Stimulated activated naive CD8-positive, alpha-beta T cell treated with anti-CD3 and anti-CD28 coated beads, Interleukin-15, Interleukin-2, amounts not matched to agents 100 ng/mL and 50 ng/mL, for 24 hours (primary cell): Measurements from ENCODE around the gene FXN.
"Not testable (repeated sequence)": the region's sequence is repeated elsewhere in the genome, so short reads cannot be mapped to it uniquely, and the experiment has no call there.

ENCODE experiments used
- H3K27ac Mint-ChIP-seq: one replicate; pipeline ENCODE4 v1.8.0; 2021; ENCODE audit warnings: mild to moderate bottlenecking, mixed read lengths
- H3K27me3 Mint-ChIP-seq: one replicate; pipeline ENCODE4 v1.8.0; 2021; ENCODE audit warnings: mixed read lengths
- H3K36me3 Mint-ChIP-seq: one replicate; pipeline ENCODE4 v1.8.0; 2021; ENCODE audit warnings: low read depth, mixed read lengths
- H3K4me1 Mint-ChIP-seq: one replicate; pipeline ENCODE4 v1.8.0; 2021; ENCODE audit warnings: low read depth, mixed read lengths
- H3K4me3 Mint-ChIP-seq: one replicate; pipeline ENCODE4 v1.8.0; 2021; ENCODE audit warnings: mild to moderate bottlenecking, mixed read lengths
- H3K9me3 Mint-ChIP-seq: one replicate; pipeline ENCODE4 v1.8.0; 2021; ENCODE audit warnings: mixed read lengths

The FXN gene

GRCh38 chr9:69093471-69094103, 58.0 kb downstream of the FXN start:
- Mint-ChIP-seq H3K27ac (no peak overlapping the region), H3K27me3 (no peaks in the 10 kb centered on the region), H3K36me3 (peaks cover 2% of the 10 kb centered on the region), H3K4me1 (no peaks in the 10 kb centered on the region), H3K9me3 (no peaks in the 10 kb centered on the region), H3K4me3 (no peak overlapping the region)

DNA sequence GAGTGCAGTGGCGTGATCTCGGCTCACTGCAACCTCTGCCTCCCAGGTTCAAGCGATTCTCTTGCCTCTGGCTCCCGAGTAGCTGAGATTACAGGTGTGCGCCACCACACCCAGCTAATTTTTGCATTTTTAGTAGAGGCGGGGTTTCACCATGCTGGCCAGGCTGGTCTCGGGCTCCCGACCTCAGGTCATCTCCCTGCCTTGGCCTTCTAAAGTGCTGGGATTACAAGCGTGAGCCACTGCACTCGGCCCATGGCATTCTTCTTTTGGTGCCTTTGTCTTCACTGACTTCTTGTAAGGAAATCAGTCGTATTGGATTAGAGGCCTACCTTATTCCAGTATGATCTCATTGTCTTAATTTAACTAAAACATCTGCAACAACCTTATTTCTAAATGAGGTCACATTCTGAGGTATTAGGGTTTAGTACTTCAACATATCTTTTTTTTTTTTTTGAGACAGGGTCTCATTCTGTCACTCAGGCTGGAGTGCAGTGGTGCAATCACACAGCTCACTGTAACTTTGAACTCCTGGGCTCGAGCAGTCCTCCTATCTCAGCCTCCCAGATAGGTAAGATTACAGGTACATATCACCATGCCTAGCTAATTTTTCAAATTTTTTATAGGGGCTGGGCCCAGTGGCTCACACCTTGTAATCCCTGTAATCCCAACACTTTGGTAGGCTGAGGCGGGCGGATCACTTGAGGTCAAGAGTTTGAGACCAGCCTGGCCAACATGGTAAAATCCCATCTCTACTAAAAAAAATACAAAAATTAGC, 59.0 kb downstream of the FXN start:
- not testable (repeated sequence) for H3K27ac Mint-ChIP-seq, H3K27me3 Mint-ChIP-seq, H3K4me1 Mint-ChIP-seq, H3K36me3 Mint-ChIP-seq, H3K4me3 Mint-ChIP-seq, H3K9me3 Mint-ChIP-seq

GRCh38 chr9:69097064-69097463, 61.5 kb downstream of the FXN start:
- no peaks in the 10 kb centered on the region for H3K36me3 Mint-ChIP-seq
- H3K9me3 Mint-ChIP-seq = no peaks in the 10 kb centered on the region
- H3K4me3 Mint-ChIP-seq = no peak overlapping the region
- no peaks in the 10 kb centered on the region for H3K4me1 Mint-ChIP-seq
- H3K27ac Mint-ChIP-seq = no peak overlapping the region
- no peaks in the 10 kb centered on the region for H3K27me3 Mint-ChIP-seq

GRCh38 chr9:69097923-69098593, 62.5 kb downstream of the FXN start:
- no peaks in the 10 kb centered on the region for H3K27me3 Mint-ChIP-seq
- H3K36me3 Mint-ChIP-seq = no peaks in the 10 kb centered on the region
- H3K27ac Mint-ChIP-seq = no peak overlapping the region
- H3K9me3 Mint-ChIP-seq = no peaks in the 10 kb centered on the region
- no peaks in the 10 kb centered on the region for H3K4me1 Mint-ChIP-seq
- no peak overlapping the region for H3K4me3 Mint-ChIP-seq

DNA sequence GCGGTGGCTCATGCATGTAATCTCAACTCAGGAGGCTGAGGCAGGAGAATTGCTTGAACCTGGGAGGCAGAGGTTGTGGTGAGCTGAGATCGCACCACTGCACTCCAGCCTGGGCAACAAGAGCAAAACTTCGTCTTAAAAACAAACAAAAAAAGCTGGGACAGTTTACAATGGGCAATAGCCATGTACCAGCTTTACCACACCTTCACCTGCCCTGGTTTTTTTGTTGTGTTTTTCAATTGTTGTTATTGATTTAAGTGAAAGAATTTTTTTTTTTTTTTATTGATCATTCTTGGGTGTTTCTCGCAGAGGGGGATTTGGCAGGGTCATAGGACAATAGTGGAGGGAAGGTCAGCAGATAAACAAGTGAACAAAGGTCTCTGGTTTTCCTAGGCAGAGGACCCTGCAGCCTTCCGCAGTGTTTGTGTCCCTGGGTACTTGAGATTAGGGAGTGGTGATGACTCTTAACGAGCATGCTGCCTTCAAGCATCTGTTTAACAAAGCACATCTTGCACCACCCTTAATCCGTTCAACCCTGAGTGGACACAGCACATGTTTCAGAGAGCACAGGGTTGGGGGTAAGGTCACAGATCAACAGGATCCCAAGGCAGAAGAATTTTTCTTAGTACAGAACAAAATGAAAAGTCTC, 67.9 kb downstream of the FXN start:
- H3K27ac Mint-ChIP-seq, H3K27me3 Mint-ChIP-seq, H3K36me3 Mint-ChIP-seq, H3K4me3 Mint-ChIP-seq, H3K9me3 Mint-ChIP-seq, H3K4me1 Mint-ChIP-seq: not testable (repeated sequence)

DNA sequence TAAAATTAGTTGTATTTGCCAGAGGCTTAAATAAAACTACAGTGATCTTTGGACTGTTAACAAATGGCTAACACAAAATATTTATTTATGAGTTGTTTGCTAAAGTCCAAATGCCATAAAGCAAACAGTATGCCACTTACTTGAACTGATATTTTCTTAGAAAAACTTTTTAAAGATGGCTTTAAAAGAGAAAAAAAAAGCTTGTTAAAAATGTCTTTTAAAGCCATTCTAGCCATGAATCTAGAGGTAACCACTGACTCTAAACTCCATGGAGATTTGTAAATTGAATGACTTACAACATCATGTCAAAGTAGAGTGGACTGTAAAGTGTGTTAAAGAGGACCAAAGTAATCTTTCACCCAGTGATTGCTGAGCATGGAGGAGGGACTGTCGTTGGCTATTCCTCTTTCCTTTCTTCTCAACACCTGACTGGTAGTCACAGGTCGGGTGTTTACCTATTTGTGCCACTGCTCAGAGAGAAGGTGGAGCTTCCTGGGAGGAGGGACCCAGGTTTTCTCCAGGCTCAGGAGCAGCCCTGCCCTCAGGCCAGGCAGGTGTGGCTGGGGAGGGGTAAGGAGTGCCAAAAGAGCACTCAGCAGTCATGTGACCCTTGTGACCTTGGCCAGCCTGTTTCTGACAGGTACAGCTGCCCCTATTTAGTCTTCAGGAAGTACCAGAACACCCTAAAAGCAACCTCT, 69.4 kb downstream of the FXN start:
- H3K4me1 Mint-ChIP-seq = no peaks in the 10 kb centered on the region
- H3K9me3 Mint-ChIP-seq = no peaks in the 10 kb centered on the region
- no peaks in the 10 kb centered on the region for H3K27me3 Mint-ChIP-seq
- H3K27ac Mint-ChIP-seq = no peak overlapping the region
- H3K36me3 Mint-ChIP-seq = no peaks in the 10 kb centered on the region
- H3K4me3 Mint-ChIP-seq = no peak overlapping the region

DNA sequence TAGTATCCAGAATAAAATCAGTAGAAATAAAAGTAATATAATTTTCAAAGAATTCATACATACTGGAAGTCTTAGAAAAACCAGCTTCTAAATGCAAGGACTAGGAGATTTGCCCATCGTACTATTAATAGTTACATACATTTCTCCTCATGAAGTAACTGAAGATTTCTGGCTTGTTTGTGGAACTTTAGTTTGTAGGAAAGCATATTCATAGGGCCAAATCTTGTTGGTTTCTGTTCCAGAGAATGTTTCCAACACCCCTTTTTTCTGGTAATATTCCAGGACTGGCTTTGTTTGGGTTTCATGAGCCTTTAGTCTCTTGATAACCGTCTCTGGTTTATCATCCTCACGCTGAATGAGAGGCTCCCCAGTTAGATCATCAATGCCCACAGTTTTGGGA, 72.2 kb downstream of the FXN start:
- no peak overlapping the region for H3K27ac Mint-ChIP-seq
- H3K36me3 Mint-ChIP-seq = no peaks in the 10 kb centered on the region
- H3K27me3 Mint-ChIP-seq = no peaks in the 10 kb centered on the region
- no peaks in the 10 kb centered on the region for H3K9me3 Mint-ChIP-seq
- H3K4me3 Mint-ChIP-seq = no peak overlapping the region
- H3K4me1 Mint-ChIP-seq = no peaks in the 10 kb centered on the region

DNA sequence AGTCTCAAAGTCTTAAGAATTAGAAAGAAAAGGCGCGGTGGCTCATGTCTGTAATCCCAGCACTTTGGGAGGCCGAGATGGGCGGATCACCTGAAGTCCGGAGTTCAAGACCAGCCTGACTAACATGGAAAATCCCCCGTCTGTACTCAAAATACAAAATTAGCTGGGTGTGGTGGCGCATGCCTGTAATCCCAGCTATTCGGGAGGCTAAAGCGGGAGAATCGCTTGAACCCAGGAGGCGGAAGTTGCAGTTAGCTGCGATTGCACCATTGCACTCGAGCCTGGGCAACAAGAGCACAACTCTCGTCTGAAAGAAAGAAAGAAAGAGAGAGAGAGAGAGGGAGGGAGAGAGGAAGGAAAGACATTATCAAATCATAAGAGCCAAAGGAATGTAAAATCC, 73.2 kb downstream of the FXN start:
- not testable (repeated sequence) for H3K9me3 Mint-ChIP-seq, H3K36me3 Mint-ChIP-seq, H3K4me1 Mint-ChIP-seq, H3K27me3 Mint-ChIP-seq, H3K27ac Mint-ChIP-seq, H3K4me3 Mint-ChIP-seq

GRCh38 chr9:69109152-69109551, 73.6 kb downstream of the FXN start:
- H3K9me3 Mint-ChIP-seq = no peaks in the 10 kb centered on the region
- H3K27me3 Mint-ChIP-seq = no peaks in the 10 kb centered on the region
- H3K4me1 Mint-ChIP-seq = no peaks in the 10 kb centered on the region

GRCh38 chr9:69112646-69113045, 77.1 kb downstream of the FXN start:
- not testable (repeated sequence) for H3K4me3 Mint-ChIP-seq, H3K27me3 Mint-ChIP-seq

More at GRCh38 chr9:69109152-69109551, 73.6 kb downstream of the FXN start:
- no peak overlapping the region for H3K4me3 Mint-ChIP-seq
- no peaks in the 10 kb centered on the region for H3K36me3 Mint-ChIP-seq
- no peak overlapping the region for H3K27ac Mint-ChIP-seq

DNA sequence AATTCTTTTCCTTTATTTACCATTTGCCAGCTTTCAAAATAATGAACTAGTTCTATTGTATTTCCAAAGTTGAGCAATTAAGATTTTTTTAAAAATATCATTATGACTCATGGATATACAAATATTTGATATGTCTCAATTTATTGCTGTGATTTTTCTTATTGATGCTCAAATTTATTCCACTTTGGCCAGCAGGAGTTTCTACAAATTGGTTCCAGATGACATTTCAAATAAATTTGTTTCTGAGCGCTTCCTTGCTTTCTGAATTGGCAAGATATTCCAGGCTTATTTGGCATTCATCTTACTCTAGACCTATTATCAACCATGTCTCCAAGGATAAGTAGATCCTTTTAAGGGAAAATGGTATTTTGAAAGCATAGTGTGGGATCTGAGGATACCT, 80.1 kb downstream of the FXN start:
- H3K9me3 Mint-ChIP-seq = no peaks in the 10 kb centered on the region
- H3K27me3 Mint-ChIP-seq = no peaks in the 10 kb centered on the region
- no peak overlapping the region for H3K27ac Mint-ChIP-seq
- no peak overlapping the region for H3K4me3 Mint-ChIP-seq
- H3K4me1 Mint-ChIP-seq = peaks cover 3% of the 10 kb centered on the region
- no peaks in the 10 kb centered on the region for H3K36me3 Mint-ChIP-seq

More at GRCh38 chr9:69112646-69113045, 77.1 kb downstream of the FXN start:
- not testable (repeated sequence) for H3K27ac Mint-ChIP-seq, H3K4me1 Mint-ChIP-seq, H3K9me3 Mint-ChIP-seq, H3K36me3 Mint-ChIP-seq

GRCh38 chr9:69118656-69119055, 83.1 kb downstream of the FXN start:
- Mint-ChIP-seq H3K4me1 (peaks cover 19% of the 10 kb centered on the region), H3K27me3 (peaks cover 12% of the 10 kb centered on the region), H3K36me3 (no peaks in the 10 kb centered on the region), H3K4me3 (no peak overlapping the region), H3K27ac (no peak overlapping the region), H3K9me3 (no peaks in the 10 kb centered on the region)

DNA sequence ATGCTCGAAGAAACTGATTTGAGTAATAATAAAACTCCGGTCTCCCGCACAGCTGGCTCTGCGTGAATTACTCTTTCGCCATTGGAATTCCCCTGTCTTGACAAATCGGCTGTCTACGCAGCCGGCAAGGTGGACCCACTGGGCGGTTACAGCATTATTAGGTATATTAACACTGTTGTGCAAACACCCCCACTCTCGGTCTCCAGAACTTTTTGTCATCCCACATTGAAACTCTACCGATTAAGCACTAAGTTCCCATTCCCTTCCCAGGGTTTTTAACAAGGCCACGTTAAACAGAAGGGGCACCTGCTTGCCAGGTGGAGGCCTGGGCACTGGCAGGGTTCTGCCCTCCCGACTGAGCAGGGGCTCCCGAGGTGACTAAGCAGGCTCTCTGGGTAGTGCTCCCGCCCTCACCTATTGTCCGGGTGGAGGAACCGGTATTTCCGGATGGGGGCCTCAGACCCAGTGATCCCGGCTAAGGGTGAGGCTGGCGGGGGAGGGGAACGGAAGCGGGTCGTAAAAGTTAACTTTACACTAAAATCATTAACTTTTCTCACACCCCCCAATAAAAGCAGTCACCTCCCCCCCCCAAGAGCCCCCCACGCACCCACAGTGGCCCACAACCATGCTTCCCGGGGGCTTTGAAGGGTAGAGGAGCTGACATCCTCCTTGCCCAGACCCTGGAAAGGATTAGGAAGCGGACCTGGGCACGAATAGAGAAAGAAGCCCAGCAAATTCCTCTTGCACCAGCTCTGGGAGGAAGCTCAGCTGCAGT, 85.0 kb downstream of the FXN start:
- peaks cover 19% of the 10 kb centered on the region for H3K4me1 Mint-ChIP-seq
- peak overlapping the region; percentile 52 for H3K4me3 Mint-ChIP-seq
- no peaks in the 10 kb centered on the region for H3K36me3 Mint-ChIP-seq
- no peak overlapping the region for H3K27ac Mint-ChIP-seq
- peaks cover 12% of the 10 kb centered on the region for H3K27me3 Mint-ChIP-seq
- H3K9me3 Mint-ChIP-seq = no peaks in the 10 kb centered on the region
